IMR-90 (cell line): ENCODE data around the gene PSAP. TPM values are rescaled to one million over a fixed set of nuclear protein-coding genes. Genes with fewer than 3 reads are reported as not detected.

Experiments
- ATAC-seq: fragments of 200-7000 bp; cut with Tn5 transposase; 2 replicates; pipeline ENCODE4 v1.9.1; 2020; ENCODE audit warnings: low read depth, mild to moderate bottlenecking, moderate library complexity
- BruUV-seq: library from RNA; stranded (reverse); fragments of 400-500 nt; replicated peaks from 2 replicates; lab custom pipeline; 2021; lab: Mats Ljungman, UMichigan
- CTCF ChIA-PET: fragments of 300-600 bp; formaldehyde crosslinking; extraction: SDS; loops from one replicate; lab custom pipeline; 2021; ENCODE audit warnings: antibody characterized with exemption; lab: Yijun Ruan, JAX
- POLR2A ChIA-PET: fragments of 300-600 bp; sonication (Branson Sonifier 250); formaldehyde crosslinking; loops from one replicate; lab custom pipeline; 2022; ENCODE audit warnings: antibody characterized with exemption; ENCODE audit not compliant: unreplicated experiment; lab: Charles Lee
- DNase-seq: peaks from one replicate; pipeline ENCODE4 v3.0.0; 2013
- H2AFZ ChIP-seq: replicated peaks from 2 replicates; pipeline ENCODE3; 2013; ENCODE audit warnings: low read length, mild to moderate bottlenecking; ENCODE audit not compliant: poor library complexity
- H2AK5ac ChIP-seq: 2 replicates; pipeline ENCODE4 v1.6.1; 2013; ENCODE audit warnings: low read depth, low read length, inconsistent platforms
- H2AK9ac ChIP-seq: replicated peaks from 2 replicates; pipeline ENCODE3; 2013; ENCODE audit warnings: mild to moderate bottlenecking, low read depth, low read length, moderate library complexity; ENCODE audit not compliant: poor library complexity
- H2BK120ac ChIP-seq: 2 replicates; pipeline ENCODE4 v1.6.1; 2013; ENCODE audit warnings: low read depth, low read length, inconsistent platforms
- H2BK15ac ChIP-seq: 3 replicates; pipeline ENCODE4 v1.6.1; 2013; ENCODE audit warnings: low read depth, low read length, inconsistent platforms
- H2BK20ac ChIP-seq: 2 replicates; pipeline ENCODE4 v1.6.1; 2013; ENCODE audit warnings: low read depth, mild to moderate bottlenecking, inconsistent platforms, low read length, moderate library complexity
- H2BK5ac ChIP-seq: 2 replicates; pipeline ENCODE4 v1.6.1; 2013; ENCODE audit warnings: mild to moderate bottlenecking, low read depth, low read length, inconsistent platforms; ENCODE audit not compliant: poor library complexity, severe bottlenecking
- H3K14ac ChIP-seq: replicated peaks from 2 replicates; pipeline ENCODE4 v1.6.1; 2013; ENCODE audit warnings: low read depth, low read length, inconsistent platforms
- H3K18ac ChIP-seq: 2 replicates; pipeline ENCODE4 v1.6.1; 2013; ENCODE audit warnings: low read depth, low read length, control low read depth
- H3K23ac ChIP-seq: 2 replicates; pipeline ENCODE4 v1.6.1; 2013; ENCODE audit warnings: low read depth, low read length, inconsistent platforms
- H3K27ac ChIP-seq: 2 replicates; pipeline ENCODE4 v1.5.1; 2013; ENCODE audit warnings: mild to moderate bottlenecking, control low read depth, low read length; ENCODE audit not compliant: insufficient read depth
- H3K27me3 ChIP-seq: 2 replicates; pipeline ENCODE4 v1.6.1; 2013; ENCODE audit warnings: low read length; ENCODE audit not compliant: control insufficient read depth, insufficient read depth
- H3K36me3 ChIP-seq: 2 replicates; pipeline ENCODE4 v1.6.1; 2013; ENCODE audit warnings: low read length, mixed read lengths; ENCODE audit not compliant: control insufficient read depth, insufficient read depth
- H3K4ac ChIP-seq: 2 replicates; pipeline ENCODE4 v1.6.1; 2013; ENCODE audit warnings: low read depth, low read length, inconsistent platforms
- H3K4me1 ChIP-seq: 2 replicates; pipeline ENCODE4 v1.6.1; 2013; ENCODE audit warnings: low read length, mixed read lengths; ENCODE audit not compliant: control insufficient read depth, insufficient read depth
- H3K4me2 ChIP-seq: 2 replicates; pipeline ENCODE4 v1.6.1; 2013; ENCODE audit warnings: low read depth, mild to moderate bottlenecking, control low read depth, low read length, moderate library complexity
- H3K4me3 ChIP-seq: 2 replicates; pipeline ENCODE4 v1.5.1; 2013; ENCODE audit warnings: low read depth, mild to moderate bottlenecking, control low read depth, low read length, moderate library complexity; ENCODE audit not compliant: insufficient read depth
- H3K56ac ChIP-seq: 2 replicates; pipeline ENCODE4 v1.6.1; 2013; ENCODE audit warnings: low read length, inconsistent platforms; ENCODE audit not compliant: insufficient read depth; ENCODE audit errors: extremely low read depth
- H3K79me1 ChIP-seq, 2 experiments: 2 replicates each; pipeline ENCODE4 v1.6.1; 2013; ENCODE audit warnings: low read length in 2 of 2, inconsistent platforms in 1 of 2, low read depth in 1 of 2
- H3K9ac ChIP-seq: 2 replicates; pipeline ENCODE4 v1.6.1; 2013; ENCODE audit warnings: low read depth, low read length, control low read depth
- H3K9me1 ChIP-seq: 2 replicates; pipeline ENCODE4 v1.6.1; 2013; ENCODE audit warnings: low read length, inconsistent platforms; ENCODE audit not compliant: insufficient read depth
- H3K9me3 ChIP-seq: 2 replicates; pipeline ENCODE4 v1.6.1; 2013; ENCODE audit warnings: low read length; ENCODE audit not compliant: control insufficient read depth, insufficient read depth
- H4K20me1 ChIP-seq: 2 replicates; pipeline ENCODE4 v1.6.1; 2013; ENCODE audit warnings: low read length, inconsistent platforms; ENCODE audit not compliant: insufficient read depth
- H4K5ac ChIP-seq: 2 replicates; pipeline ENCODE4 v1.6.1; 2013; ENCODE audit warnings: mild to moderate bottlenecking, low read depth, low read length, control low read depth
- H4K8ac ChIP-seq, 2 experiments: 2 replicates each; pipeline ENCODE4 v1.6.1; 2013; ENCODE audit warnings: low read depth in 2 of 2, low read length in 2 of 2, control low read depth in 1 of 2, inconsistent platforms in 1 of 2
- H4K91ac ChIP-seq: 2 replicates; pipeline ENCODE4 v1.6.1; 2013; ENCODE audit warnings: low read depth, low read length, inconsistent platforms; ENCODE audit not compliant: insufficient read depth
- MXI1 ChIP-seq: IDR thresholded peaks from 2 replicates; pipeline ENCODE4 v1.6.1; 2012; ENCODE audit warnings: low read depth, mild to moderate bottlenecking, low read length, moderate library complexity, borderline replicate concordance
- NFE2L2 ChIP-seq: fragments of 150-350 bp; IDR thresholded peaks from 2 replicates; pipeline ENCODE4 v1.6.1; 2016; ENCODE audit warnings: low read depth, mild to moderate bottlenecking, low read length
- POLR2A ChIP-seq: IDR thresholded peaks from 2 replicates; pipeline ENCODE4 v1.6.1; 2012; ENCODE audit warnings: mild to moderate bottlenecking, low read depth, low read length
- RAD21 ChIP-seq: IDR thresholded peaks from 2 replicates; pipeline ENCODE4 v1.6.1; 2012; ENCODE audit warnings: low read length, improper control_type of control experiment
- WGBS, 2 experiments: methylation state at CpG; one replicate each; pipeline versions ENCODE4 v1.1.5 to v1.1.7; 2013; ENCODE audit warnings: missing lambda C conversion rate in 2 of 2; ENCODE audit not compliant: insufficient read length in 1 of 2; ENCODE audit errors: extremely low coverage in 2 of 2; 5-methylcytosine and 5-hydroxymethylcytosine counted together
- dilution Hi-C: fragments of 300-500 bp; cut with HindIII; formaldehyde crosslinking; loops from one replicate; pipeline ENCODE4 v1.14.3; 2018; ENCODE audit warnings: low sequenced_read_pairs; ENCODE audit not compliant: unreplicated experiment
- in situ Hi-C: fragments of 300-500 bp; cut with MboI; formaldehyde crosslinking; loops from 3 replicates; pipeline ENCODE4 v1.14.3; 2019; ENCODE audit warnings: low sequenced_read_pairs, inconsistent platforms, mixed read lengths
- intact Hi-C: fragments of 100-400 bp; cut with micrococcal nuclease; formaldehyde crosslinking; loops from 2 replicates; pipeline ENCODE4 v1.10.0; 2022
- polyA plus RNA-seq, 3 experiments: library from polyadenylated mRNA; depleted of rRNA; stranded (reverse); fragments of >200 nt; gene quantifications; 2 replicates each; pipeline ENCODE4 v1.2.3, GENCODE V29; 2012; ENCODE audit warnings: low replicate concordance in 1 of 3
- total RNA-seq: library from RNA; depleted of rRNA; stranded (reverse); fragments of >200 nt; gene quantifications from 2 replicates; pipeline ENCODE4 v1.2.3, GENCODE V29; 2012
- TF ChIP-seq, protein P1 (sequence below): conservative IDR thresholded peaks from 2 replicates; pipeline ENCODE4 v1.5.1; 2012; ENCODE audit warnings: mild to moderate bottlenecking, low read depth, low read length, improper control_type of control experiment

PSAP gene
- total and polyA plus RNA-seq, 2 of the 4 experiments (the other 2 are of a cell fraction): 216 to 876 TPM

DNA sequence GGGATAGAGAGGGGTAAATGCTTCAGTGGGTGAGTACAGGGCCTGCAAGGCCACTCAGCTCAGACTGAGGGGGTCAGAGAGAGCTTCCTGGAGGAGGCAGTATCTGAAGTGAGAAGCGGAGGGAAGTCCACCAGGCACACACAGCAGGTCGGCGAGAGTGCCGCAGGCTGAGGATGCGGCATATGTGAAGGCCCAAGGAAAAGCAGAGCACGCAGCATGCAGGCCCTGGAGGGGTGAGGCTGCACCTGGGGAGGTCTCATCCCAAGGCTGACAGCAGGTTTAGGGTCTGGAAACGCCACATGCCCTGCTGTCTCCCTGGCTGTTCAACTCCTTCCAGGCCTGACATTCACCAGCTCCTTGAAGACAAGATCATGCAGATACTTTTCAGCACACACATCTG, 40.4 kb upstream of the PSAP start:
- TF ChIP-seq MXI1: no peak
- TF ChIP-seq RAD21: no peak
- no peak for TF ChIP-seq NFE2L2
- TF ChIP-seq, protein P1, sequence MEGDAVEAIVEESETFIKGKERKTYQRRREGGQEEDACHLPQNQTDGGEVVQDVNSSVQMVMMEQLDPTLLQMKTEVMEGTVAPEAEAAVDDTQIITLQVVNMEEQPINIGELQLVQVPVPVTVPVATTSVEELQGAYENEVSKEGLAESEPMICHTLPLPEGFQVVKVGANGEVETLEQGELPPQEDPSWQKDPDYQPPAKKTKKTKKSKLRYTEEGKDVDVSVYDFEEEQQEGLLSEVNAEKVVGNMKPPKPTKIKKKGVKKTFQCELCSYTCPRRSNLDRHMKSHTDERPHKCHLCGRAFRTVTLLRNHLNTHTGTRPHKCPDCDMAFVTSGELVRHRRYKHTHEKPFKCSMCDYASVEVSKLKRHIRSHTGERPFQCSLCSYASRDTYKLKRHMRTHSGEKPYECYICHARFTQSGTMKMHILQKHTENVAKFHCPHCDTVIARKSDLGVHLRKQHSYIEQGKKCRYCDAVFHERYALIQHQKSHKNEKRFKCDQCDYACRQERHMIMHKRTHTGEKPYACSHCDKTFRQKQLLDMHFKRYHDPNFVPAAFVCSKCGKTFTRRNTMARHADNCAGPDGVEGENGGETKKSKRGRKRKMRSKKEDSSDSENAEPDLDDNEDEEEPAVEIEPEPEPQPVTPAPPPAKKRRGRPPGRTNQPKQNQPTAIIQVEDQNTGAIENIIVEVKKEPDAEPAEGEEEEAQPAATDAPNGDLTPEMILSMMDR: no peak
- no peak for TF ChIP-seq POLR2A
- H3K4me1 ChIP-seq: peaks cover 4% of the 10 kb centered on the region; the same call in 1 of the 2 replicates
- no peak overlapping the region for H3K9ac ChIP-seq
- no peak overlapping the region for H3K14ac ChIP-seq
- no peak overlapping the region for H2BK120ac ChIP-seq
- H3K36me3 ChIP-seq: no peaks in the 10 kb centered on the region
- H2BK5ac ChIP-seq: no peak overlapping the region
- H3K56ac ChIP-seq: no peak overlapping the region
- no peak overlapping the region for H2BK15ac ChIP-seq
- ATAC-seq (no peak), DNase-seq (no peak)
- H3K23ac ChIP-seq: no peak overlapping the region
- WGBS, 2 experiments: 100% methylated on average over 6 of the region's 7 CpGs; no CpG with 5 or more reads in 1 of the 2 experiments
- dilution Hi-C loops: no loop called here
- 0 out of 2 replicates have a peak, but pooled peaks cover 3% of the 10 kb centered on the region for H3K9me1 ChIP-seq
- H4K91ac ChIP-seq: no peak overlapping the region
- intact Hi-C loops: no loop called here
- H4K5ac ChIP-seq: no peak overlapping the region
- no peak overlapping the region for H3K4me2 ChIP-seq
- no peaks in the 10 kb centered on the region for H4K20me1 ChIP-seq
- no peaks in the 10 kb centered on the region for H3K9me3 ChIP-seq
- no TSS peak for BruUV-seq
- no peak overlapping the region for H2BK20ac ChIP-seq
- POLR2A ChIA-PET: no interaction called here
- no peak overlapping the region for H3K4ac ChIP-seq
- no peak overlapping the region for H2AFZ ChIP-seq
- CTCF ChIA-PET: no interaction called here
- no peak overlapping the region for H3K27ac ChIP-seq
- no peak overlapping the region for H3K18ac ChIP-seq
- H3K79me1 ChIP-seq: no peaks in the 10 kb centered on the region
- H4K8ac ChIP-seq: no peak overlapping the region
- no peak overlapping the region for H2AK9ac ChIP-seq
- H3K27me3 ChIP-seq: 0 out of 2 replicates have a peak, but pooled peaks cover 2% of the 10 kb centered on the region
- H3K4me3 ChIP-seq: no peak overlapping the region
- H2AK5ac ChIP-seq: no peak overlapping the region
- in situ Hi-C loops: no loop called here
